DOHH2 (cell line): ENCODE data around the gene RASAL1.

Experiments
- CTCF ChIP-seq: fragments of 200-600 bp; sonication (generic); IDR thresholded peaks from one replicate; pipeline ENCODE4 v1.5.1; 2014; ENCODE audit warnings: antibody characterized with exemption, mild to moderate bottlenecking, low read depth, low read length; ENCODE audit not compliant: poor library complexity, severe bottlenecking
- EZH2phosphoT487 ChIP-seq: fragments of 200-600 bp; sonication (generic); IDR thresholded peaks from 2 replicates; pipeline ENCODE4 v1.6.1; 2017; ENCODE audit warnings: borderline replicate concordance, mild to moderate bottlenecking, antibody characterized with exemption, low read length, moderate library complexity, mixed read lengths

- no peak for TF ChIP-seq CTCF
- TF ChIP-seq EZH2phosphoT487: no peak
Observed at GRCh38 chr12:113142173-113142885, 6.8 kb upstream of the RASAL1 start.
